HUES48 (cell line): Measurements from ENCODE around the gene GNAS.
"Not testable (repeated sequence)": the region's sequence is repeated elsewhere in the genome, so short reads cannot be mapped to it uniquely, and the experiment has no call there.

Source experiments
- H3K27ac ChIP-seq: one replicate; pipeline ENCODE4 v1.7.0; 2013; ENCODE audit warnings: low read depth, low read length, inconsistent platforms
- H3K27me3 ChIP-seq: 2 replicates; pipeline ENCODE4 v1.6.1; 2013; ENCODE audit warnings: mild to moderate bottlenecking, low read length; ENCODE audit not compliant: control insufficient read depth, insufficient read depth
- H3K36me3 ChIP-seq: 2 replicates; pipeline ENCODE4 v1.6.1; 2013; ENCODE audit warnings: low read length; ENCODE audit not compliant: control insufficient read depth, insufficient read depth
- H3K4me1 ChIP-seq: 2 replicates; pipeline ENCODE4 v1.6.1; 2013; ENCODE audit warnings: mild to moderate bottlenecking, low read length; ENCODE audit not compliant: control insufficient read depth, insufficient read depth
- H3K4me3 ChIP-seq: 2 replicates; pipeline ENCODE4 v1.5.1; 2013; ENCODE audit warnings: mild to moderate bottlenecking, low read depth, low read length
- H3K9ac ChIP-seq: 2 replicates; pipeline ENCODE4 v1.6.1; 2013; ENCODE audit warnings: mild to moderate bottlenecking, low read depth, low read length, moderate library complexity
- H3K9me3 ChIP-seq: 2 replicates; pipeline ENCODE4 v1.6.1; 2013; ENCODE audit warnings: low read length; ENCODE audit not compliant: control insufficient read depth, insufficient read depth

Gene GNAS

GRCh38 chr20:58828804-58829203 is 23.7 kb upstream of the GNAS start:
- H3K9me3 ChIP-seq, H3K9ac ChIP-seq, H3K4me3 ChIP-seq, H3K27ac ChIP-seq, H3K4me1 ChIP-seq, H3K27me3 ChIP-seq: not testable (repeated sequence)
- peaks cover 58% of the 10 kb centered on the region for H3K36me3 ChIP-seq

- H3K27me3 ChIP-seq = no peaks in the 10 kb centered on the region
- H3K9ac ChIP-seq = no peak overlapping the region
- H3K4me3 ChIP-seq = no peak overlapping the region
- peaks cover 58% of the 10 kb centered on the region for H3K36me3 ChIP-seq
- H3K4me1 ChIP-seq = no peaks in the 10 kb centered on the region
- no peaks in the 10 kb centered on the region for H3K9me3 ChIP-seq
- H3K27ac ChIP-seq = no peak overlapping the region
These were observed 23.0 kb upstream of the GNAS start for GRCh38 chr20:58829531-58829941.

- H3K4me1 ChIP-seq = no peaks in the 10 kb centered on the region
- H3K9me3 ChIP-seq = no peaks in the 10 kb centered on the region
These were observed 20.1 kb upstream of the GNAS start for GRCh38 chr20:58832457-58832856.

GRCh38 chr20:58833921-58834320 is 18.6 kb upstream of the GNAS start:
- Histone ChIP-seq H3K4me3 (no peak overlapping the region), H3K4me1 (peaks cover 2% of the 10 kb centered on the region; the same call in 1 of the 2 replicates), H3K36me3 (peaks cover 63% of the 10 kb centered on the region), H3K9me3 (no peaks in the 10 kb centered on the region), H3K27ac (no peak overlapping the region), H3K27me3 (no peaks in the 10 kb centered on the region), H3K9ac (no peak overlapping the region)

More at GRCh38 chr20:58832457-58832856, 20.1 kb upstream of the GNAS start:
- Histone ChIP-seq H3K27me3 (no peaks in the 10 kb centered on the region), H3K27ac (no peak overlapping the region), H3K36me3 (peaks cover 63% of the 10 kb centered on the region), H3K4me3 (no peak overlapping the region), H3K9ac (no peak overlapping the region)

GRCh38 chr20:58835231-58835630 is 17.3 kb upstream of the GNAS start:
- Histone ChIP-seq H3K27me3 (peaks cover 7% of the 10 kb centered on the region), H3K36me3 (peaks cover 60% of the 10 kb centered on the region), H3K4me1 (peaks cover 6% of the 10 kb centered on the region), H3K9me3 (no peaks in the 10 kb centered on the region), H3K27ac (no peak overlapping the region), H3K4me3 (no peak overlapping the region), H3K9ac (no peak overlapping the region)

GRCh38 chr20:58836616-58837204 is 15.8 kb upstream of the GNAS start:
- no peaks in the 10 kb centered on the region for H3K9me3 ChIP-seq
- peaks cover 6% of the 10 kb centered on the region for H3K4me1 ChIP-seq
- H3K27ac ChIP-seq = no peak overlapping the region
- peaks cover 73% of the 10 kb centered on the region for H3K36me3 ChIP-seq
- no peak overlapping the region for H3K4me3 ChIP-seq
- H3K9ac ChIP-seq = no peak overlapping the region
- peaks cover 19% of the 10 kb centered on the region for H3K27me3 ChIP-seq

GRCh38 chr20:58837717-58838116 is 14.8 kb upstream of the GNAS start:
- Histone ChIP-seq H3K36me3 (peaks cover 73% of the 10 kb centered on the region), H3K9ac (no peak overlapping the region), H3K4me1 (peaks cover 14% of the 10 kb centered on the region), H3K9me3 (no peaks in the 10 kb centered on the region), H3K4me3 (no peak overlapping the region), H3K27me3 (peaks cover 19% of the 10 kb centered on the region), H3K27ac (no peak overlapping the region)

GRCh38 chr20:58838174-58838573 is 14.3 kb upstream of the GNAS start:
- Histone ChIP-seq H3K27ac (no peak overlapping the region), H3K36me3 (peaks cover 69% of the 10 kb centered on the region), H3K9me3 (no peaks in the 10 kb centered on the region), H3K4me1 (peaks cover 15% of the 10 kb centered on the region), H3K4me3 (no peak overlapping the region), H3K27me3 (peaks cover 19% of the 10 kb centered on the region), H3K9ac (no peak overlapping the region)

- H3K27me3 ChIP-seq = peaks cover 19% of the 10 kb centered on the region
- no peaks in the 10 kb centered on the region for H3K9me3 ChIP-seq
- no peak overlapping the region for H3K27ac ChIP-seq
- H3K36me3 ChIP-seq = peaks cover 61% of the 10 kb centered on the region
- H3K9ac ChIP-seq = peak overlapping the region; percentile 32; the same call in 1 of the 2 replicates
- H3K4me1 ChIP-seq = peaks cover 28% of the 10 kb centered on the region
- peak overlapping the region; percentile 54 for H3K4me3 ChIP-seq
These were observed 13.0 kb upstream of the GNAS start for GRCh38 chr20:58839474-58839874.

GRCh38 chr20:58839991-58840747 is 12.3 kb upstream of the GNAS start:
- Histone ChIP-seq H3K9me3 (no peaks in the 10 kb centered on the region), H3K36me3 (peaks cover 61% of the 10 kb centered on the region), H3K4me1 (peaks cover 35% of the 10 kb centered on the region), H3K4me3 (peak overlapping the region; percentile 54), H3K27ac (no peak overlapping the region), H3K9ac (peak overlapping the region; percentile 63; the same call in 1 of the 2 replicates), H3K27me3 (peaks cover 19% of the 10 kb centered on the region)

GRCh38 chr20:58840816-58841538 is 11.5 kb upstream of the GNAS start:
- peaks cover 57% of the 10 kb centered on the region for H3K36me3 ChIP-seq
- no peak overlapping the region for H3K27ac ChIP-seq
- peak overlapping the region; percentile 54 for H3K4me3 ChIP-seq
- peaks cover 19% of the 10 kb centered on the region for H3K27me3 ChIP-seq
- H3K9me3 ChIP-seq = no peaks in the 10 kb centered on the region
- peaks cover 43% of the 10 kb centered on the region for H3K4me1 ChIP-seq
- peak overlapping the region; percentile 63; the same call in 1 of the 2 replicates for H3K9ac ChIP-seq
